HepG2 (cell line): ENCODE data around the gene VTI1B. TPM values are rescaled to one million over a fixed set of nuclear protein-coding genes. Genes with fewer than 3 reads are reported as not detected.

Experiments used
- ATAC-seq: fragments of 200-7000 bp; cut with Tn5 transposase; 3 replicates; pipeline ENCODE4 v1.9.1; 2020; ENCODE audit warnings: mild to moderate bottlenecking, moderate library complexity
- BruUV-seq: library from RNA; stranded (reverse); fragments of 400-500 nt; replicated peaks from 2 replicates; lab custom pipeline; 2021; lab: Mats Ljungman, UMichigan
- CTCF ChIA-PET: fragments of 300-600 bp; formaldehyde crosslinking; extraction: SDS; loops from one replicate; lab custom pipeline; 2021; ENCODE audit warnings: low total read pairs, inconsistent platforms, low intra/inter-chr PET ratio; lab: Yijun Ruan, JAX
- POLR2A ChIA-PET: fragments of 350-600 bp; sonication (Branson Sonifier 250); formaldehyde crosslinking; loops from one replicate; lab custom pipeline; 2020; ENCODE audit warnings: antibody characterized with exemption, inconsistent platforms; lab: Yijun Ruan, JAX
- DNase-seq: peaks from one replicate; pipeline ENCODE4 v3.0.0-alpha.2; 2015; ENCODE audit warnings: low spot score
- FAIRE-seq: peaks from 3 replicates; lab custom pipeline; 2011; peaks lifted over from hg19 to GRCh38; lab: Jason Lieb, UNC
- H2AFZ ChIP-seq: one replicate; pipeline ENCODE4 v1.6.1; 2011; ENCODE audit warnings: low read length, inconsistent platforms
- H3K27ac ChIP-seq: fragments of 300-600 bp; 3 replicates; pipeline ENCODE4 v1.8.0; 2011; ENCODE audit warnings: mixed run types, mild to moderate bottlenecking, mixed read lengths, low read length, inconsistent platforms; ENCODE audit not compliant: insufficient read depth; ENCODE audit errors: extremely low read length
- H3K27me3 ChIP-seq, 2 experiments: fragments of 200-600 bp in 1 of 2; 2 replicates in 1 of 2; 3 replicates in 1 of 2; pipeline versions ENCODE4 v1.6.0 to v1.8.0; 2011; ENCODE audit warnings: low read length in 2 of 2, mild to moderate bottlenecking in 2 of 2, moderate library complexity in 2 of 2, inconsistent platforms in 1 of 2; ENCODE audit not compliant: insufficient read depth in 2 of 2, control insufficient read depth in 1 of 2
- H3K36me3 ChIP-seq, 2 experiments: fragments of 200-600 bp in 1 of 2; replicated peaks in 1 of 2; 2 replicates in 1 of 2; 3 replicates in 1 of 2; pipeline versions ENCODE4 v1.5.1 to v1.8.0; 2011; ENCODE audit warnings: low read length in 2 of 2, inconsistent platforms in 1 of 2; ENCODE audit not compliant: insufficient read depth in 2 of 2, control insufficient read depth in 1 of 2
- H3K4me1 ChIP-seq: 2 replicates; pipeline ENCODE4 v1.5.1; 2012; ENCODE audit warnings: low read length, inconsistent platforms; ENCODE audit not compliant: insufficient read depth
- H3K4me2 ChIP-seq: 2 replicates; pipeline ENCODE4 v1.6.0; 2011; ENCODE audit warnings: low read depth, low read length, inconsistent platforms
- H3K4me3 ChIP-seq, 3 experiments: fragments of 200-600 bp in 1 of 3; sonication (generic), shearing (Covaris generic) in 1 of 3; replicated peaks in 1 of 3; 2 replicates each; pipeline ENCODE4 v1.5.1; 2011 to 2016; ENCODE audit warnings: low read length in 3 of 3, inconsistent platforms in 2 of 3, low read depth in 2 of 3, mild to moderate bottlenecking in 2 of 3, control low read depth in 1 of 3, mixed read lengths in 1 of 3; ENCODE audit not compliant: insufficient read depth in 1 of 3
- H3K79me2 ChIP-seq: one replicate; pipeline ENCODE4 v1.6.1; 2011; ENCODE audit warnings: low read length, inconsistent platforms; ENCODE audit not compliant: insufficient read depth
- H3K9ac ChIP-seq: 2 replicates; pipeline ENCODE4 v1.6.0; 2011; ENCODE audit warnings: mild to moderate bottlenecking, low read depth, low read length, inconsistent platforms; ENCODE audit not compliant: insufficient read depth
- H3K9me3 ChIP-seq: 2 replicates; pipeline ENCODE4 v1.5.1; 2012; ENCODE audit warnings: mild to moderate bottlenecking, low read length
- H4K20me1 ChIP-seq: 2 replicates; pipeline ENCODE4 v1.6.0; 2011; ENCODE audit warnings: inconsistent platforms, mild to moderate bottlenecking, low read length, moderate library complexity; ENCODE audit not compliant: insufficient read depth
- CBX2 ChIP-seq, 2 experiments: fragments of 200-600 bp in 1 of 2; sonication (generic); formaldehyde crosslinking in 1 of 2; IDR thresholded peaks; 2 replicates each; pipeline versions ENCODE4 v1.7.0 to v1.8.1; 2018 to 2022; ENCODE audit warnings: low read depth in 2 of 2, low read length in 1 of 2, mild to moderate bottlenecking in 1 of 2, missing genetic modification reagents in 1 of 2
- CEBPG ChIP-seq: IDR thresholded peaks from 2 replicates; pipeline ENCODE4 v1.6.1; 2016
- DMAP1 ChIP-seq: IDR thresholded peaks from 2 replicates; pipeline ENCODE4 v1.6.1; 2016
- JARID2 ChIP-seq: sonication (generic); formaldehyde crosslinking; IDR thresholded peaks from 2 replicates; pipeline ENCODE4 v1.8.1; 2023; ENCODE audit warnings: missing genetic modification reagents, inconsistent platforms; ENCODE audit not compliant: insufficient replicate concordance
- KDM5A ChIP-seq: fragments of 200-600 bp; sonication (generic); IDR thresholded peaks from 2 replicates; pipeline ENCODE4 v1.7.0; 2018; ENCODE audit warnings: antibody characterized with exemption, mild to moderate bottlenecking, low read length, borderline replicate concordance
- POLR2AphosphoS2 ChIP-seq: IDR thresholded peaks from 2 replicates; pipeline ENCODE4 v1.6.1; 2011; ENCODE audit warnings: low read depth, low read length, improper control_type of control experiment
- RAD21 ChIP-seq: fragments of 450-650 bp; formaldehyde crosslinking; IDR thresholded peaks from 2 replicates; pipeline ENCODE4 v1.5.0; 2020; ENCODE audit warnings: mild to moderate bottlenecking
- RARA ChIP-seq: IDR thresholded peaks from 2 replicates; pipeline ENCODE4 v1.6.1; 2016; ENCODE audit warnings: missing genetic modification reagents, missing compliant biosample characterization
- REL ChIP-seq: sonication (generic); formaldehyde crosslinking; conservative IDR thresholded peaks from 2 replicates; pipeline ENCODE4 v1.8.0; 2022; ENCODE audit warnings: mild to moderate bottlenecking, missing genetic modification reagents, moderate library complexity
- SAP130 ChIP-seq: IDR thresholded peaks from 2 replicates; pipeline ENCODE4 v1.6.1; 2016; ENCODE audit warnings: low read depth
- SMC3 ChIP-seq: IDR thresholded peaks from 2 replicates; pipeline ENCODE4 v1.6.1; 2011; ENCODE audit warnings: low read length, improper control_type of control experiment
- SOX13 ChIP-seq, 3 experiments: fragments of 450-650 bp in 1 of 3; sonication (generic) in 1 of 3; formaldehyde crosslinking in 1 of 3; IDR thresholded peaks in 2 of 3; conservative IDR thresholded peaks in 1 of 3; 2 replicates each; pipeline versions ENCODE4 v1.5.0 to v1.6.1; 2016 to 2020; ENCODE audit warnings: antibody characterized with exemption in 1 of 3, mild to moderate bottlenecking in 1 of 3, missing compliant biosample characterization in 1 of 3, missing genetic modification reagents in 1 of 3, moderate library complexity in 1 of 3
- STAG1 ChIP-seq: sonication (generic); formaldehyde crosslinking; IDR thresholded peaks from 2 replicates; pipeline ENCODE4 v1.4.0; 2020; ENCODE audit warnings: missing genetic modification reagents
- TEAD3 ChIP-seq: optimal IDR thresholded peaks from 2 replicates; pipeline ENCODE3; 2016; ENCODE audit warnings: borderline replicate concordance
- ZBTB1 ChIP-seq: sonication (generic); formaldehyde crosslinking; IDR thresholded peaks from 2 replicates; pipeline ENCODE4 v1.4.0; 2020; ENCODE audit warnings: missing genetic modification reagents, borderline replicate concordance
- ZIK1 ChIP-seq: sonication (generic); formaldehyde crosslinking; IDR thresholded peaks from 2 replicates; pipeline ENCODE4 v1.5.0; 2020; ENCODE audit warnings: mild to moderate bottlenecking, low read depth, missing genetic modification reagents, borderline replicate concordance
- ZNF121 ChIP-seq: sonication (generic); formaldehyde crosslinking; IDR thresholded peaks from 2 replicates; pipeline ENCODE4 v1.5.0; 2020; ENCODE audit warnings: mild to moderate bottlenecking, missing genetic modification reagents
- ZNF430 ChIP-seq: sonication (generic); formaldehyde crosslinking; IDR thresholded peaks from 2 replicates; pipeline ENCODE4 v1.9.0; 2021; ENCODE audit warnings: mild to moderate bottlenecking, missing genetic modification reagents
- ZNF652 ChIP-seq: IDR thresholded peaks from 2 replicates; pipeline ENCODE4 v1.6.1; 2016; ENCODE audit warnings: low read depth, borderline replicate concordance
- ZSCAN30 ChIP-seq: sonication (generic); formaldehyde crosslinking; IDR thresholded peaks from 2 replicates; pipeline ENCODE4 v1.5.0; 2020; ENCODE audit warnings: mild to moderate bottlenecking, missing genetic modification reagents
- WGBS: methylation state at CpG from one replicate; pipeline ENCODE4 v1.1.6; 2017; ENCODE audit warnings: low lambda C conversion rate; 5-methylcytosine and 5-hydroxymethylcytosine counted together
- in situ Hi-C: cut with HindIII; loops from 2 replicates; pipeline ENCODE4 v1.10.0; 2017; ENCODE audit warnings: low pct_unique_long_range_greater_than_20kb; ENCODE audit not compliant: extremely low pct_ligation_motif_present
- intact Hi-C: fragments of 100-400 bp; cut with micrococcal nuclease; formaldehyde crosslinking; loops from one replicate; pipeline ENCODE4 v1.10.0; 2022; ENCODE audit not compliant: unreplicated experiment
- polyA plus RNA-seq, 8 experiments: library from polyadenylated mRNA; depleted of rRNA in 3 of 8; stranded (reverse) in 7 of 8; unstranded in 1 of 8; fragments of >200 nt; fragmentation: Illumina TruSeq in 4 of 8; extraction: Trizol in 4 of 8; gene quantifications; 2 replicates each; pipeline versions ENCODE4 v1.2.1 to v1.2.3, GENCODE V29; 2011 to 2016; ENCODE audit warnings: low read depth in 4 of 8, missing spikeins in 1 of 8, mixed read lengths in 1 of 8; ENCODE audit not compliant: insufficient read depth in 1 of 8
- total RNA-seq, 5 experiments: library from RNA; depleted of rRNA; stranded (reverse); fragments of >200 nt; fragmentation: Illumina TruSeq; extraction: Trizol; gene quantifications; 2 replicates each; pipeline ENCODE4 v1.2.3, GENCODE V29; 2016; ENCODE audit warnings: low read depth in 1 of 5
- TF ChIP-seq, protein P1 (sequence below): sonication (generic); formaldehyde crosslinking; IDR thresholded peaks from 2 replicates; pipeline ENCODE4 v1.8.1; 2022; ENCODE audit warnings: low read depth, mild to moderate bottlenecking, missing genetic modification reagents

Gene VTI1B
- total and polyA plus RNA-seq, 2 of the 13 experiments (the other 11 are each of a cell fraction or from before 2014, with no cell fraction given), result 39.0 to 103 TPM

DNA sequence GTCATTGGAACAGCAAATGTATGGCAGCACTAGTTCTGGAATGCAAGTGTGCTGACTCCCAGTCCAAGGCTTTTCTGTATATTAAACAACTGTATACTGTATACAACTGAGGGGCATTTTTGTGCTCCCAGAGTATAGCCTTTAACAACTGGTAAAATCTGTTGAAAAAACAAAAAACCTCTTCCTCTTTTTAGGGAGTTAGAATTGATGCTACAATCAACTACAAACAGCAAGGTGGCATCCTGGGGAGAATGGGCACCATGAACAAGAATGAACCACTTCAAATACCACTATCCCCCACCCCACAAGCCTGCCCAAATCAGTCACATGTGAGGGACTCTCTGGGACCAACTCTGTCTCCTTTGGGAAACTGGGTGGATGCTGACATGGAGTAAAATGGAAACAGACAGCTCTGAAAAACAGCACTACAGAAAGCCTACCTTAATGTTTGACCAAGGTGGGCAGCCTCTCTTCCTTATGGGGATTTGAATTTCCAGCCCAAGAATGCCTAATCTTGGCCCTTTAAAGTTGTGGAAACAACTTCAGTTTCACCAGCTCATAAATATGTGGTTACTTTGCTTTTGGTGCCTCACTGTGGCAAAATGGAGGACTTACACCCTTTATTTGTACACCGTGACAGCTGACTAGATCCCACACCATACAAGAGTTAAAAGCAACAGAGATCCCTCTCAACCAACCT, 7.5 kb downstream of the VTI1B start:
- ATAC-seq (peak; percentile 90), DNase-seq (peak; percentile 56), FAIRE-seq (peak; percentile 93)
- Histone ChIP-seq H4K20me1 (no peaks in the 10 kb centered on the region), H3K79me2 (peaks cover 36% of the 10 kb centered on the region), H3K4me3 (no peak overlapping the region), H3K4me1 (no peaks in the 10 kb centered on the region), H2AFZ (no peak overlapping the region), H3K27me3 (no peaks in the 10 kb centered on the region), H3K36me3 (no peaks in the 10 kb centered on the region; a peak in 2 of 5 replicates), H3K9ac (no peak overlapping the region), H3K9me3 (no peaks in the 10 kb centered on the region), H3K27ac (no peak overlapping the region), H3K4me2 (no peak overlapping the region)
- ChIA-PET POLR2A (interaction anchor here (0.9 to 1.2 kb wide), 6 partner anchors 12 to 133 kb away, joined by 3 to 7 read pairs (median 3); partner anchors contain the start of genes ARG2, PIGH and PLEKHH1), CTCF (interaction anchor here (1.1 to 5.4 kb wide), 5 partner anchors 48 to 240 kb away, joined by 3 to 49 read pairs (median 11); partner anchors contain the start of genes ARG2 and PIGH)
- in situ Hi-C loops (loop anchor here (5.0 to 10.0 kb wide), 3 partner anchors 35 to 82 kb away; partner anchors contain the start of genes ARG2 and RDH12), intact Hi-C loops (loop anchor here (1.0 to 10.0 kb wide), 5 partner anchors 37 to 242 kb away; no protein-coding TSS in a partner anchor)
- no TSS peak for BruUV-seq
- 39% methylated on average over 1 of the region's 1 CpG for WGBS
- TF ChIP-seq ZNF121 (CRISPR knock-in tag) (peak; percentile 86), SAP130 (CRISPR knock-in tag) (peak; percentile 16; the same call in 1 of the 2 replicates), ZIK1 (CRISPR knock-in tag) (no peak), REL (no peak), RARA (no peak), CEBPG (CRISPR knock-in tag) (0 out of 2 replicates have a peak, but pooled peaks have one; percentile 13), KDM5A (no peak), JARID2 (no peak), ZBTB1 (no peak), RAD21 (CRISPR knock-in tag) (peak; percentile 80), POLR2AphosphoS2 (no peak), DMAP1 (CRISPR knock-in tag) (no peak), TEAD3 (peak; percentile 28), STAG1 (peak; percentile 90), ZNF430 (CRISPR knock-in tag) (no peak), ZNF652 (CRISPR knock-in tag) (peak; percentile 59; the same call in 1 of the 2 replicates), CBX2 (IDR thresholded peaks at IDR 0.05; ENCODE audit: low read depth, low read length) (no peak), CBX2 (CRISPR knock-in tag; IDR thresholded peaks at IDR 0.05; ENCODE audit: low read depth) (no peak), ZSCAN30 (CRISPR knock-in tag) (no peak), SMC3 (peak; percentile 92), SOX13 (IDR thresholded peaks at IDR 0.05) (no peak), SOX13 (CRISPR knock-in tag; conservative IDR thresholded peaks at IDR 0.05 in 1 of 2, IDR thresholded peaks at IDR 0.05 in 1 of 2) (0 out of 4 replicates have a peak, but pooled peaks of 1 of the 2 experiments have one; percentile 20)
- TF ChIP-seq, protein P1, sequence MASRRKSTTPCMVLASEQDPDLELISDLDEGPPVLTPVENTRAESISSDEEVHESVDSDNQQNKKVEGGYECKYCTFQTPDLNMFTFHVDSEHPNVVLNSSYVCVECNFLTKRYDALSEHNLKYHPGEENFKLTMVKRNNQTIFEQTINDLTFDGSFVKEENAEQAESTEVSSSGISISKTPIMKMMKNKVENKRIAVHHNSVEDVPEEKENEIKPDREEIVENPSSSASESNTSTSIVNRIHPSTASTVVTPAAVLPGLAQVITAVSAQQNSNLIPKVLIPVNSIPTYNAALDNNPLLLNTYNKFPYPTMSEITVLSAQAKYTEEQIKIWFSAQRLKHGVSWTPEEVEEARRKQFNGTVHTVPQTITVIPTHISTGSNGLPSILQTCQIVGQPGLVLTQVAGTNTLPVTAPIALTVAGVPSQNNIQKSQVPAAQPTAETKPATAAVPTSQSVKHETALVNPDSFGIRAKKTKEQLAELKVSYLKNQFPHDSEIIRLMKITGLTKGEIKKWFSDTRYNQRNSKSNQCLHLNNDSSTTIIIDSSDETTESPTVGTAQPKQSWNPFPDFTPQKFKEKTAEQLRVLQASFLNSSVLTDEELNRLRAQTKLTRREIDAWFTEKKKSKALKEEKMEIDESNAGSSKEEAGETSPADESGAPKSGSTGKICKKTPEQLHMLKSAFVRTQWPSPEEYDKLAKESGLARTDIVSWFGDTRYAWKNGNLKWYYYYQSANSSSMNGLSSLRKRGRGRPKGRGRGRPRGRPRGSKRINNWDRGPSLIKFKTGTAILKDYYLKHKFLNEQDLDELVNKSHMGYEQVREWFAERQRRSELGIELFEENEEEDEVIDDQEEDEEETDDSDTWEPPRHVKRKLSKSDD (CRISPR knock-in tag), result no peak
